ENCODE data around the gene KLHL24.
A peak's percentile ranks its signal among the peaks of the same experiment; 100 is the strongest.
"Not testable (repeated sequence)": the region's sequence is repeated elsewhere in the genome, so short reads cannot be mapped to it uniquely, and the experiment has no call there.

The KLHL24 gene

DNA sequence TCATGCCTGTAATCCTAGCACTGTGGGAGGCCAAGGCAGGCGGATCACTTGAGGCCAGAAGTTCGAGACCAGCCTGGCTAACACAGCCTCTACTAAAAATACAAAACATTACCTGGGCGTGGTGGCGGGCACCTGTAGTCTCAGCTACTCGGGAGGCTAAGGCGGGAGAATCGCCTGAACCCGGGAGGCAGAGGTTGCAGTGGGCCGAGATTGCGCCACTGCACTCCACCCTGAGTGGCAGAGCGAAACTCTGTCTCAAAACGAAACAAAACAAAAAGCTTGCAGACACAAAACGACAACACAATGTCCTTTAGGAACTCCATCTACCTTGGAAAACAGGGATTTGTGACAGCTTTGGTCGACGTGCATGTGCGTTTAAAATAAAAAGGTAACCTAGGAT is 716 bp upstream of the KLHL24 start:
- no peak overlapping the region for H3K27ac ChIP-seq
- no peak for DNase-seq (ENCODE audit: low read depth, low spot score)

- no peak for DNase-seq (ENCODE audit: low read depth, low spot score)
- H3K27ac ChIP-seq = no peak overlapping the region
Observed at GRCh38 chr3:183635107-183635430, 354 bp upstream of the KLHL24 start.

DNA sequence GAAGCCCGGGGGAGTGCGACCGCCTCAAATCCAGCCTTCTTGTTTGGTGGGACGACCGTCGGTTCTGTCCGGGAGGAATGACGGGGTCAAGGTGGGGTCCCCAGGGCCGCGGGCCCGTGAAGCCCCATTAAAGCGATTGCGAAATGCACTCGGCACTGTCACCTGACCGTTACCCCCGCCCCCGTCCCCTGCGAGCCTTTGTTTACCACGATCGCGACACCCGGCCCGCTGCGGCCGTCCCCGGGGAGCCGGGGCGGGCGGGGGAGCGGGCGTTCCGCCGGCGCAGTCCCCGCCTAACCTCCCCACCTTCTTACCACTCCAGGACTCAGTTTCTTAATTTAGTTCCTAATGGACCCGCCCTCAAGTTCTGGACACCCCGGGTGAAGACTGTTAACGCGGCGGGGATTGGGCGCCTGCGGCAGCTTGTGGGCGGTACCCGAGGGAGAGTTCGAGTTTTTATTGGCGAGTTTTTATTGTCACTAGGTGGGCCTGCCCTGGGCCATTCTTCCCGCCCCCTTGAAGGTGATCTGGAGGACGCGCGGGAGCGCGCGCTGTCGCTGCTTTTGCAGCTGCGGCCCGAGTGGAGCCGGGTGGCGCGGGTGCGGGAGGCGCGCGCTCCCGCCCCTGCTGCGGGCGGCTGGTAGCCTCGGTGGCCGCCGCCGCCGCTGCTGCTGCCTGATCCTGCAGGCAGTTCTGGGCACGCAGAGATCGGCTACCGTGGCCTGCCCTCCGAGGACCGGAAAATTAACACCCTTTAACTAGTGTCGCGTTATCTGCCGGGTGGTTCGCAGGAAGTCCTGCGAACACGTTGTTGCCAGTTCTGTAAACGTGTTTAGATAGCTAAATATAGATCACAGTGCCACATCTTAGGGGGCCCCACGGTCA is 1.0 kb downstream of the KLHL24 start:
- DNase-seq (ENCODE audit: low read depth, low spot score) = peak; percentile 62
- peak overlapping the region; percentile 71 for H3K27ac ChIP-seq

DNA sequence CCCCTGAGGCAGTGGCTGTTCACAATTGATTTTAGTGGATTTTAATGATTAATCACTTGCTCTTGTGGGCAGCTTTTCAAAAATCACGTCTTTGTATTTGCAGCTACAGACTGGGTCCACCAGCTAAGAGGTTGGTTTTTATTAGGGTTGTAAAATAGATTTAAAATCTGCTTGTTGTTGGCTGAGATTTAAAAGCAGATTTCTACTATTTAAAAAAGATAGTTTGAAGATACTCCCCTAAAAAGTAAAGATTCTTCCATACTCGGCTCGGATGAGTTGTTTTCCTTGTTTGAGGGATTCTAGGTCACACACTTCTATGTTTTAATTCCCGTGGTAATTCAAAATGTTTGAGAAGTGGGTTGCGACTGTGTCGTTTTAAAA is 1.7 kb downstream of the KLHL24 start:
- H3K27ac ChIP-seq = peak overlapping the region; percentile 71

DNA sequence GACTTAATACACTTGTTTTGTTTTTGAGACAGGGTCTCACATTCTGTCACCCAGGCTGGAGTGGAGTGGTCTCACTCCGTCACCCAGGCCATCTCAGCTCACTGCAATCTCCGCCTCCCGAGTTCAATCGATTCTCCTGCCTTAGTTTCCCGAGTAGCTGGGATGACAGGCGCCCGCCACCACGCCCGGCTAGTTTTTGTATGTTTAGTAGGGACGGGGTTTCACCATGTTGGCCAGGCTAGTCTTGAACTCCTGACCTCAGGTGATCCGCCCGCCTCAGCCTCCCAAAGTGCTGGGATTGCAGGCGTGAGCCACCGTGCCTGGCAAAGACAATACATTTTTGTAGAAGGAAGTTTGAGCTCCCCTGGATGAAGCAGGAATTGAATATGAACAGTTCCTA is 2.2 kb downstream of the KLHL24 start:
- DNase-seq (ENCODE audit: low read depth, low spot score); H3K27ac ChIP-seq: not testable (repeated sequence)

More for the DNA sequence above, 1.7 kb downstream of the KLHL24 start:
- no peak for DNase-seq (ENCODE audit: low read depth, low spot score)

- no peak for DNase-seq (ENCODE audit: low read depth, low spot score)
- no peak overlapping the region for H3K27ac ChIP-seq
Observed at GRCh38 chr3:183638101-183638852, 2.9 kb downstream of the KLHL24 start.

DNA sequence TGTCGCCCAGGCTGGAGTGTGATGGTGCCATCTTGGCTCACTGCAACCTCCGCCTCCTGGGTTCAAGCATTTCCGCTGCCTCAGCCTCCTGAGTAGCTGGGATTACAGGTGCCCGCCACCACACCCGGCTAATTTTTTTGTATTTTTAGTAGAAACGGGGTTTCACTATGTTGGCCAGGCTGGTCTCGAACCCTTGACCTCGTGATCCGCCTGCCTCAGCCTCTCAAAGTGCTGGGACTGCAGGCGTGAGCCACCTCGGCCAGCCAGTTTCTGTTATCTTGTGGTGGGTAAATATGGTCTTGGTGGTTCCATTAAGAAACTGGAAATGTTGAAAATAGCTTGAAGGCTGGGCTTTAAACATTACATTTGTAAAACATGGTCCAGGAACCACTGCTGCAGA is 5.2 kb downstream of the KLHL24 start:
- DNase-seq (ENCODE audit: low read depth, low spot score); H3K27ac ChIP-seq: not testable (repeated sequence)

DNA sequence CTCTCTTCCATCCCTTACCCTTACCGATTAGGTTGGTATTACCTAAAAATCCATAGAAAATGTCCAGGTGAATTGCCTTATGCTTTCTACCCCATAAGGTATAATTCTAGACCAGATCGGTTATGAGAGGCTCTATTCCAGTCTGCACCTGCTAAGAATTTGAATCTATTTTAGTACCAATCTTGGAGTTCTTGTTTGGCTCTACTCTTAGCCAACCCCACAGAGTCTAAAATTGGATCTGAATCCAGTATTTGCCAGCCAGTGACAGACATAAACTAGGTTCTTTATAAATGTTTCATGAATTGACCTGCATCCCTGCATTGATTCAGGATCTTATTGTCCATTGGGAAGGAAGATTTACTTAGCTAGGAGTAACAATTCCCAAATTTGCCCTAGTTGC is 6.5 kb downstream of the KLHL24 start:
- no peak overlapping the region for H3K27ac ChIP-seq
- DNase-seq (ENCODE audit: low read depth, low spot score) = no peak

DNA sequence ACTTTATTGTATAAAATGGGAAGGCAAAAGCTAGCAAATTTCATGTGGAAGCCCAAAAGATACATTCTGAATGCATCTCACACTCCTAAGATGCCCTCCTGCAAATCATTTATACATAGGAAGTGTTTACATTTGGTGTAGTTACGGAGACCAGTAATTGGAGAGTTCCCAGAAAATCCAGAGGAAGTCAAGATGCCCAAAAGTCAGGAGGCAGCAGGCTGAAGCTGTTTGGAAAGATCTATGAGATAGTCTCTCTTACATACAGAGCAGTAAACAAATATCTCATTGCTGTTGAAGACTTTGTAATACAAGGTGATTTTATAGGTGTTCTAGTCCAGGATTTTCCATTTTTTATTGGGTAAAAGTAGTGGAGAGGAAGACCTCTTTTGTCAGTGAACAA is 8.8 kb downstream of the KLHL24 start:
- no peak for DNase-seq (ENCODE audit: low read depth, low spot score)
- no peak overlapping the region for H3K27ac ChIP-seq

DNA sequence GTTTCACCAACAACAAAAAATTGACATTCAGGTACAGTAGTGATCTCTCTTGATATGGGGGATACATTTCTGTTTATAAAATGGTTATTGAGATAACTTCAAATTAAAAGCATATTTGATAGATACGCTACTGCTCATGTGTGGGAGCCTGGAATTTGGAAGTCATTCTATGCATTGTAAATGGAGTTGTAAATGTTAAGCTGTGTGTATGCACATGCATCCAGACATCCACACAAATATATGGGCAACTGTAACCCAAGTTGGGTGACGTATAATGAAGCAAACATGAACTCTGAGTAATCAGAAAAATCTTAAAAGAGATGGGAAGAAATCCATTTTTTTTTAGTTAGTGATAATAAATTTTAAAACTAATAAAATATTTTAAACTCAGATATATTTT is 9.8 kb downstream of the KLHL24 start:
- H3K27ac ChIP-seq = no peak overlapping the region
- no peak for DNase-seq (ENCODE audit: low read depth, low spot score)

DNA sequence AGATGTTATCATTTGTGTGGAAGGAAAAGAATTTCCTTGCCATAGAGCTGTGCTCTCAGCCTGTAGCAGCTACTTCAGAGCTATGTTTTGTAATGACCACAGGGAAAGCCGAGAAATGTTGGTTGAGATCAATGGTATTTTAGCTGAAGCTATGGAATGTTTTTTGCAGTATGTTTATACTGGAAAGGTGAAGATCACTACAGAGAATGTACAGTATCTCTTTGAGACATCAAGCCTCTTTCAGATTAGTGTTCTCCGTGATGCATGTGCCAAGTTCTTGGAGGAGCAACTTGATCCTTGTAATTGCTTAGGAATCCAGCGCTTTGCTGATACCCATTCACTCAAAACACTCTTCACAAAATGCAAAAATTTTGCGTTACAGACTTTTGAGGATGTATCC is 15.1 kb downstream of the KLHL24 start:
- no peak for DNase-seq (ENCODE audit: low read depth, low spot score)

DNA sequence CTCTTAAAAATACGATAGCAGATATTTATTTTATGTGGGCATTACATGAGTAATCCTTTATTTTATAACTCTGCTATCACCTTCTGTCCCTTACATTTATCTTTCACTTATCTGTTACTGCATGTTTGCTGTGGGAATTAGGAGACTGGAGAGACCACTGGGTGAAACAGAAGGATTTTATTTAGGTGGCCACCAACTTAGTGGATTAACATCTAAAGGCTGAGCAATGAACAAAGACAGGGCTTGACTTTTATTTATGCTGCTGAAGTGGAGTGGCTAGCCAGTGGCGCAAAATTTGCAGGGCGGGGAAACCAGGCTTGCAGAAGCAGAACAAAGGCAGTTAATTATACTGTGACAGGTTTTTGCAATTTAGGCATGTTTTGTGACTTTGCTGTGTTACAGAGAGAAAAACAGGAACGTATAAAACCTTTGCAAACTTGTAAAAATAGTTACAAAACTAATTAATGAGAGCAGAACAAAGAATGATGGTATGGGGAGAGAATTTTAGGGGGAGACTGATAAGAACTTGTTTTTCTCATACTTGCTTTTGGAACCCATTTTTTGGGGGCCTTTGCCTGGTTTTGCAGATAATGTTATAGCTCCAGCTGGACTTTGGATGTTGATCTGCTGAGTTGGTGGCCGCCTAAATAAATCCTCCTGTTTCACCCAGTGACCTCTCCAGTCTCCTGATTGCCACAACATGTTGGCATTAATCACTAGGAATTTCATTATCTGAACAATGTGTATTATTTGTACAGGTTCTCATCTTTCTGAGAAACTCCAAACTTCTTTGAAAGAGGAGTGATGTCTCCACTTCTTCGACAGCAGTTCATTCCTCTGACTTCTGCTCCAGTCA is 18.0 kb downstream of the KLHL24 start:
- H3K27ac ChIP-seq = no peak overlapping the region
- no peak for DNase-seq (ENCODE audit: low read depth, low spot score)

More for the DNA sequence above, 15.1 kb downstream of the KLHL24 start:
- H3K27ac ChIP-seq = no peak overlapping the region

DNA sequence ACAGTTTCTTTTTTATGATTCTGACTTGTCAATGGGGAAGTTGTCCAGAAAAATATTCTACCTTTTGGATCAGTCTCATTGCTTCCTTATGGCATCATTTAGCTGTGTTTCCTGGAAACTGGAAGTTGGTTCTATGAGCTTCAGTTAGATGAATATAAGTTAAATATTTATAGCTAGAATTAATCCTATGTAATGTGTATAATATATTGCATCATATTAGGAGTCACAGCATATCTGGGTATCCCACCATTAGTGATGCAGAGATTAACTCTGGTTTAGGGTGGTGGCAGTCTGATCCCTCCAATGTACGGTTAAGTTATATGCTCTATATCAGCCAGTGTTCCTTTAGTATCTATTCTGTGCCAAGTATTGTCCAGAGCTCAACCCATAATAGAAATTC is 19.3 kb downstream of the KLHL24 start:
- no peak for DNase-seq (ENCODE audit: low read depth, low spot score)
- H3K27ac ChIP-seq = no peak overlapping the region

DNA sequence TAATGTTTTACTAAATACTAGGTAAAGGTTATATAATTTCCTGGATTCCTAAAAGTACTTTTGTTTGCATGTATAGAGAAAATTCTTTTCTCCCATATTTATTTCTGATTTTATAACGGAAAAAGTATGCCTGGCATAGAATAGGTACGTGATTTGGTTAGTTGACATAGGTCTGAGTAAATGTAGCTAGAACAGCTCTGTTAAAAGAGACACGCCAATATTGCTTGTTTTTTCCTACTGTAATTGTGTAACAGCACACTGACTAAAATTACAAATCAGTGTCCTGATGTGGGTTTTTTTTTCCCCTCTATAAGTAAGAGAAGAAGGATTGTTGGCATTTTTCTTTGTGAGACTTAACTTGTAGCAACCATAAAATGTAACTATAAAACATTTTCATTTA is 26.7 kb downstream of the KLHL24 start:
- no peak for DNase-seq (ENCODE audit: low read depth, low spot score)
- no peak overlapping the region for H3K27ac ChIP-seq

GRCh38 chr3:183664913-183665381 is 29.5 kb downstream of the KLHL24 start:
- no peak overlapping the region for H3K27ac ChIP-seq
- DNase-seq (ENCODE audit: low read depth, low spot score) = peak; percentile 26

- H3K27ac ChIP-seq = no peak overlapping the region
- no peak for DNase-seq (ENCODE audit: low read depth, low spot score)
Observed at GRCh38 chr3:183680061-183680460, 44.6 kb downstream of the KLHL24 start.

GRCh38 chr3:183687705-183688104 is 52.3 kb downstream of the KLHL24 start:
- no peak overlapping the region for H3K27ac ChIP-seq
- DNase-seq (ENCODE audit: low read depth, low spot score) = no peak

DNA sequence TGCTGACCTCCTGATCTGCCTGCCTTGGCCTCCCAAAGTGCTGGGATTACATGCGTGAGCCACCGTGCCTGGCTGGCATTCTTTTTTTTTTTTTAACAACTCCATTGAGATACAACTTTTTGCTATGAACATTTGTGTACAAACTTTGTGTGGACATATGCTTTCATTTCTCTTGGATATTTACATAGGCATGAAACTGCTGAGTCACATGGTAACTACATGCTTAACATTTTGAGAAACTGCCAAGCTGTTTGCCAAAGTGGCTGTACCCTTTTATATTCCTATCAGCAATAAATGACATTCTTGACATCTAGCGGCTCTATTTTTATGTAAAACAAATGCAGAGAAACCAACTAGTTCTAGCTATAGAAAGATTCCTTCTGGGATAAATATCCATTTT is 53.5 kb downstream of the KLHL24 start:
- no peak for DNase-seq (ENCODE audit: low read depth, low spot score)
- H3K27ac ChIP-seq = no peak overlapping the region

GRCh38 chr3:183689621-183690020 is 54.2 kb downstream of the KLHL24 start:
- DNase-seq (ENCODE audit: low read depth, low spot score); H3K27ac ChIP-seq: not testable (repeated sequence)

DNA sequence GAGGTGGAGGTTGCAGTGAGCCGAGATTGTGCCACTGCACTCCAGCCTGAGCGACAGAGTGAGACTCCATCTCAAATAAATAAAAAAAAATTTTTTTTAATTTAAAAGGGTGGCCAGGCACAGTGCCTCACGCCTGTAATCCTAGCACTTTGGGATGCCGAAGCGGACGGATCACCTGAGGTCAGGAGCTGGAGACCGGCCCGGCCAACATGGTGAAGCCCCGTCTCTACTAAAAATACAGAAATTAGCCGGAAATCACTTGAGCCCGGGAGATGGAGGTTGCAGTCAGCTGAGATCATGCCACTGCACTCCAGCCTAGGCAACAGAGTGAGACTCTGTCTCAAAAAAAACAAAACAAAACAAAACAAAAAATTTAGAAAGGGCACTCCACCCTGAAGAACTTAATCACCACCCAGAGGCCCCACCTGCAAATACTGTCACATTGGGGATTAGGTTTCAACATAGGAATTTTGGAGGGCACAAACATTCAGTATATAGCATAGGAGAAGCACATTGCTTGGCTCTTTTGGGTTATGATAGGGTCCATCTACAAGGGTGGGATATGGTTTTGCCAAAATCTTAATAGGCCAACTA is 55.1 kb downstream of the KLHL24 start:
- no peak overlapping the region for H3K27ac ChIP-seq
- no peak for DNase-seq (ENCODE audit: low read depth, low spot score)

All from epithelial cell of prostate (primary cell).